WERI-Rb-1 (cell line): ENCODE measurements around the gene HEXD.
"Not testable (repeated sequence)": the region's sequence is repeated elsewhere in the genome, so short reads cannot be mapped to it uniquely, and the experiment has no call there.

ENCODE experiments used
- DNase-seq: peaks from one replicate; pipeline ENCODE4 v3.0.0-alpha.2; 2020
- H3K27ac ChIP-seq: fragments of 250-450 bp; sonication (Bioruptor Pico); 2 replicates; pipeline ENCODE4 v1.5.1; 2020; ENCODE audit warnings: mild to moderate bottlenecking, moderate library complexity
- H3K27me3 ChIP-seq: fragments of 250-450 bp; sonication (Bioruptor Pico); 2 replicates; pipeline ENCODE4 v1.5.1; 2021; ENCODE audit warnings: mild to moderate bottlenecking, low read depth, moderate library complexity; ENCODE audit not compliant: insufficient read depth, severe bottlenecking
- H3K36me3 ChIP-seq: fragments of 250-450 bp; sonication (Bioruptor Pico); 2 replicates; pipeline ENCODE4 v1.5.1; 2020; ENCODE audit warnings: mild to moderate bottlenecking, moderate library complexity
- H3K4me3 ChIP-seq: 2 replicates; pipeline ENCODE4 v1.5.1; 2011; ENCODE audit warnings: low read depth, mild to moderate bottlenecking, control low read depth, low read length
- H3K9me3 ChIP-seq: fragments of 250-450 bp; sonication (Bioruptor Pico); 2 replicates; pipeline ENCODE4 v1.5.1; 2021; ENCODE audit warnings: mild to moderate bottlenecking, moderate library complexity; ENCODE audit not compliant: severe bottlenecking
- CTCF ChIP-seq: IDR thresholded peaks from 2 replicates; pipeline ENCODE4 v1.5.1; 2011; ENCODE audit warnings: low read depth, mild to moderate bottlenecking, control low read depth, inconsistent platforms, low read length

HEXD gene

GRCh38 chr17:82376042-82376730, 42.0 kb upstream of the HEXD start:
- H3K27ac ChIP-seq, result peak overlapping the region; percentile 33
- H3K9me3 ChIP-seq, result no peaks in the 10 kb centered on the region
- no peak for TF ChIP-seq CTCF
- DNase-seq, result no peak
- H3K4me3 ChIP-seq, result no peak overlapping the region
- no peaks in the 10 kb centered on the region for H3K36me3 ChIP-seq
- H3K27me3 ChIP-seq, result no peaks in the 10 kb centered on the region

- H3K4me3 ChIP-seq, H3K36me3 ChIP-seq, DNase-seq, H3K27ac ChIP-seq, H3K9me3 ChIP-seq, H3K27me3 ChIP-seq: not testable (repeated sequence)
Observed at GRCh38 chr17:82377294-82377693, 40.9 kb upstream of the HEXD start.

GRCh38 chr17:82377924-82378740, 40.0 kb upstream of the HEXD start:
- TF ChIP-seq CTCF, result no peak
- Histone ChIP-seq H3K27me3 (no peaks in the 10 kb centered on the region), H3K9me3 (no peaks in the 10 kb centered on the region), H3K4me3 (no peak overlapping the region), H3K36me3 (no peaks in the 10 kb centered on the region), H3K27ac (no peak overlapping the region)
- no peak for DNase-seq

GRCh38 chr17:82378741-82379021, 39.5 kb upstream of the HEXD start:
- Histone ChIP-seq H3K36me3 (no peaks in the 10 kb centered on the region), H3K27ac (no peak overlapping the region), H3K4me3 (no peak overlapping the region), H3K9me3 (no peaks in the 10 kb centered on the region), H3K27me3 (no peaks in the 10 kb centered on the region)
- no peak for TF ChIP-seq CTCF
- no peak for DNase-seq

GRCh38 chr17:82380860-82381702, 37.1 kb upstream of the HEXD start:
- no peaks in the 10 kb centered on the region; the same call in 1 of the 2 replicates for H3K36me3 ChIP-seq
- DNase-seq, result no peak
- no peak overlapping the region for H3K4me3 ChIP-seq
- no peaks in the 10 kb centered on the region for H3K27me3 ChIP-seq
- no peak overlapping the region for H3K27ac ChIP-seq
- no peak for TF ChIP-seq CTCF
- no peaks in the 10 kb centered on the region for H3K9me3 ChIP-seq

- H3K36me3 ChIP-seq, H3K27ac ChIP-seq, H3K4me3 ChIP-seq, H3K9me3 ChIP-seq, H3K27me3 ChIP-seq, DNase-seq: not testable (repeated sequence)
Observed at GRCh38 chr17:82381703-82382009, 36.5 kb upstream of the HEXD start.

GRCh38 chr17:82382220-82382932, 35.8 kb upstream of the HEXD start:
- not testable (repeated sequence) for H3K27me3 ChIP-seq, H3K4me3 ChIP-seq, H3K9me3 ChIP-seq, DNase-seq, H3K27ac ChIP-seq, H3K36me3 ChIP-seq
